Neuronal stem cell (in vitro differentiated cells): ENCODE data around the gene UPF2.

Experiments
- DNase-seq: peaks from one replicate; pipeline ENCODE4 v3.0.0-alpha.2; 2013; ENCODE audit warnings: low spot score
- H2AFZ ChIP-seq: one replicate; pipeline ENCODE4 v1.6.1; 2013; ENCODE audit warnings: mild to moderate bottlenecking, low read length, inconsistent platforms
- H2AK5ac ChIP-seq: 2 replicates; pipeline ENCODE4 v1.6.1; 2013; ENCODE audit warnings: low read depth, mild to moderate bottlenecking, inconsistent platforms, low read length, moderate library complexity, mixed read lengths
- H2BK120ac ChIP-seq: 2 replicates; pipeline ENCODE4 v1.6.1; 2013; ENCODE audit warnings: low read depth, mild to moderate bottlenecking, inconsistent platforms, low read length, moderate library complexity, mixed read lengths
- H2BK12ac ChIP-seq: one replicate; pipeline ENCODE4 v1.6.1; 2013; ENCODE audit warnings: low read length, inconsistent platforms
- H2BK15ac ChIP-seq: 2 replicates; pipeline ENCODE4 v1.6.1; 2013; ENCODE audit warnings: mild to moderate bottlenecking, low read length, inconsistent platforms, mixed read lengths
- H2BK5ac ChIP-seq: one replicate; pipeline ENCODE4 v1.6.1; 2013; ENCODE audit warnings: inconsistent platforms, mild to moderate bottlenecking, low read length, moderate library complexity
- H3K14ac ChIP-seq: one replicate; pipeline ENCODE4 v1.6.1; 2013; ENCODE audit warnings: low read length, inconsistent platforms
- H3K18ac ChIP-seq: 2 replicates; pipeline ENCODE4 v1.6.1; 2013; ENCODE audit warnings: low read length, inconsistent platforms
- H3K23ac ChIP-seq: 2 replicates; pipeline ENCODE4 v1.6.1; 2013; ENCODE audit warnings: low read depth, mild to moderate bottlenecking, mixed read lengths, low read length, inconsistent platforms; ENCODE audit not compliant: poor library complexity
- H3K27ac ChIP-seq: replicated peaks from 3 replicates; pipeline ENCODE4 v1.5.1; 2013; ENCODE audit warnings: low read length, inconsistent platforms
- H3K27me3 ChIP-seq, 3 experiments: 2 replicates each; pipeline ENCODE4 v1.6.1; 2013; ENCODE audit warnings: low read length in 3 of 3, mild to moderate bottlenecking in 2 of 3, inconsistent platforms in 1 of 3, low read depth in 1 of 3, mixed read lengths in 1 of 3, moderate library complexity in 1 of 3; ENCODE audit not compliant: control insufficient read depth in 3 of 3, insufficient read depth in 3 of 3
- H3K36me3 ChIP-seq, 2 donors: replicated peaks in 1 of 2; 2 replicates each; pipeline ENCODE4 v1.6.1; 2013; ENCODE audit warnings: low read length in 2 of 2; ENCODE audit not compliant: control insufficient read depth in 2 of 2, insufficient read depth in 2 of 2
- H3K4ac ChIP-seq: 2 replicates; pipeline ENCODE4 v1.6.1; 2013; ENCODE audit warnings: inconsistent platforms, mild to moderate bottlenecking, low read length, moderate library complexity
- H3K4me1 ChIP-seq, 2 donors: 1 replicate in 1 of 2; 2 replicates in 1 of 2; pipeline ENCODE4 v1.6.1; 2013; ENCODE audit warnings: low read length in 2 of 2, low read depth in 1 of 2; ENCODE audit not compliant: control insufficient read depth in 2 of 2, insufficient read depth in 1 of 2
- H3K4me2 ChIP-seq: one replicate; pipeline ENCODE4 v1.6.1; 2013; ENCODE audit warnings: mild to moderate bottlenecking, low read length, inconsistent platforms; ENCODE audit not compliant: insufficient read depth, poor library complexity, severe bottlenecking
- H3K4me3 ChIP-seq, 2 donors: 2 replicates each; pipeline ENCODE4 v1.5.1; 2013; ENCODE audit warnings: low read length in 2 of 2, mild to moderate bottlenecking in 2 of 2, inconsistent platforms in 1 of 2, moderate library complexity in 1 of 2
- H3K79me1 ChIP-seq: one replicate; pipeline ENCODE4 v1.6.1; 2013; ENCODE audit warnings: low read depth, mild to moderate bottlenecking, inconsistent platforms, low read length, moderate library complexity
- H3K9ac ChIP-seq: one replicate; pipeline ENCODE4 v1.6.1; 2013; ENCODE audit warnings: mild to moderate bottlenecking, low read depth, low read length, inconsistent platforms; ENCODE audit not compliant: poor library complexity
- H3K9me3 ChIP-seq, 2 donors: replicated peaks in 1 of 2; 2 replicates each; pipeline versions ENCODE3 to v1.6.1; 2013; ENCODE audit warnings: low read length in 2 of 2, mild to moderate bottlenecking in 2 of 2, inconsistent platforms in 1 of 2, low read depth in 1 of 2, mixed read lengths in 1 of 2, moderate library complexity in 1 of 2; ENCODE audit not compliant: control insufficient read depth in 2 of 2, insufficient read depth in 1 of 2
- H4K8ac ChIP-seq: one replicate; pipeline ENCODE4 v1.6.1; 2013; ENCODE audit warnings: low read depth, mild to moderate bottlenecking, inconsistent platforms, low read length, moderate library complexity
- H4K91ac ChIP-seq: one replicate; pipeline ENCODE4 v1.6.1; 2013; ENCODE audit warnings: low read length, low read depth, mild to moderate bottlenecking, inconsistent platforms; ENCODE audit not compliant: poor library complexity
- WGBS, 2 donors: extraction: QIAGEN DNeasy Blood & Tissue Kit; methylation state at CpG; one replicate each; pipeline ENCODE4 v1.1.7; 2013; ENCODE audit warnings: missing lambda C conversion rate in 2 of 2, mixed read lengths in 1 of 2; ENCODE audit not compliant: insufficient read length in 2 of 2, insufficient replicate concordance in 1 of 2; ENCODE audit errors: extremely low coverage in 2 of 2; 5-methylcytosine and 5-hydroxymethylcytosine counted together

The UPF2 gene

DNA sequence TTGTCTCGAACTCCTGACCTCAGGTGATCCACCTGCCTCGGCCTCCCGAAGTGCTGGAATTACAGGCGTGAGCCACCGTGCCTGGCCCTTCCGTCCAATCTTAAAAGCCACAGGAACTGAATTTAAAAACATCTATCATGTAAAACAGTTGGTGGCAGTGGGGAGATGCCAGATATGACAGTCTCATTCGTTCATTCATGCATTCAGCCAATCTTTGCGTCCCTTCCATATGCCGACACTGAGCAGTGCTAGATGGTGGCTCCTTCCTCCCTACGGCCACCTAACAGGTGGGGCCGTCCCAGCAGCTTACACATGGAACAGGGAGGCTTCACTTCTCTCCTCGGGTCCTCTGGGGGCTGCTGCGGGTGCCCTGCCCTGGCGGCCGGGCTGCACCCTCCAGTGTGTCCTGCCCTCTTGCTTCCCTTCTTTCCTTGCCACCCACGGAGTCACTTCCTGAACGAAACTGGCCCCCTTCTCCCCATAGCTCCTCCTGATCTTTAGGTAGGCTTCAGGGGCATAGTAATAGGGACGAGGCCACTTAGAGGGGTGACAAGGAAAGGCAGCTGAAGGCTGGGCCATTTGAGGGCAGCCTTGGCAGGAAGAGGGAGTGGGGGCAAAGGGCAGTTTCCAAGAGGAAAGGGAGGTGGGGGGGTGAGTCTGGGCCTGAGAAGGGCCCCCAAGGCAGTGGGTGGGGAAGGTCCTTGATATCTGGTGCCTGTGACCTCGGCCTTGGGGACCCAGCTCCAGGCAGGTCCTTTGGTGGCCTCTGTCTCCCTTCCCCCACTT, 165.6 kb downstream of the UPF2 start:
- Histone ChIP-seq H2BK15ac (peak overlapping the region; percentile 99), H3K4me3 (no peak overlapping the region), H3K36me3 (no peaks in the 10 kb centered on the region), H4K91ac (peak overlapping the region; percentile 27), H4K8ac (no peak overlapping the region), H3K9ac (no peak overlapping the region), H2BK12ac (no peak overlapping the region), H3K9me3 (no peaks in the 10 kb centered on the region), H3K4me2 (no peak overlapping the region), H2BK5ac (peak overlapping the region; percentile 70), H3K4me1 (peaks cover 18 to 20% of the 10 kb centered on the region in 2 donors), H3K14ac (peak overlapping the region; percentile 95), H2BK120ac (peak overlapping the region; percentile 44), H3K23ac (peak overlapping the region; percentile 10), H3K79me1 (no peaks in the 10 kb centered on the region), H3K18ac (peak overlapping the region; percentile 92), H2AK5ac (peak overlapping the region; percentile 96), H3K27ac (no peak overlapping the region), H3K4ac (peak overlapping the region; percentile 59), H2AFZ (peak overlapping the region; percentile 57), H3K27me3 (no peaks in the 10 kb centered on the region)
- no CpG with 5 or more reads among the region's 19 CpGs for WGBS, 2 donors
- DNase-seq: no peak

DNA sequence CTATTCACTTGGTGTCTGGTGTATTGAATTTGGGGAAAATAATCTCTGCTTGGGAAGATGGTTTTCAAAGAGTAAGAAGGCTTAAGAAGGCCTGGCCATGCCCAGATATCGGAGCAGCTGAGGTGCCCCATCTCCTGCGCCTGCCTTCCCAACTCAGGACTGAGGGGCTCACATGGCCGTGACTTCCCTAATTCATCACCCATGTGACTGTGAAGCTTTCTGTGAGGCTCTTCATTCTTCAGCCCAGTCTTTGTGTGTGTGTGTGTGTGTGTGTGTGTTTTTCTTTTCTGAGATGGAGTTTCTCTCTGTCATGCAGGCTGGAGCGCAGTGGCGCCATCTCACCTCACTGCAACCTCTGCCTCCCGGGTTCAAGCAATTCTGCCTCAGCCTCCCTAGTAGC, 166.3 kb downstream of the UPF2 start:
- H4K8ac ChIP-seq: no peak overlapping the region
- peak overlapping the region; percentile 65 for H3K18ac ChIP-seq
- no peaks in the 10 kb centered on the region for H3K36me3 ChIP-seq
- peak overlapping the region; percentile 97 for H2BK5ac ChIP-seq
- no peak overlapping the region for H3K23ac ChIP-seq
- H3K4me2 ChIP-seq: no peak overlapping the region
- no peak overlapping the region for H3K14ac ChIP-seq
- no peak overlapping the region for H3K4me3 ChIP-seq
- H3K27me3 ChIP-seq: no peaks in the 10 kb centered on the region
- peak overlapping the region; percentile 81 for H2AFZ ChIP-seq
- peaks cover 18 to 24% of the 10 kb centered on the region in 2 donors for H3K4me1 ChIP-seq
- peak overlapping the region; percentile 67 for H2BK12ac ChIP-seq
- H3K79me1 ChIP-seq: no peaks in the 10 kb centered on the region
- peak overlapping the region; percentile 73 for H2AK5ac ChIP-seq
- H4K91ac ChIP-seq: peak overlapping the region; percentile 9
- H3K9me3 ChIP-seq: no peaks in the 10 kb centered on the region
- H2BK120ac ChIP-seq: no peak overlapping the region
- no peak overlapping the region for H3K4ac ChIP-seq
- WGBS, 2 donors: no CpG with 5 or more reads among the region's 6 CpGs
- peak overlapping the region; percentile 96 for H2BK15ac ChIP-seq
- no peak for DNase-seq
- H3K9ac ChIP-seq: no peak overlapping the region
- H3K27ac ChIP-seq: no peak overlapping the region

DNA sequence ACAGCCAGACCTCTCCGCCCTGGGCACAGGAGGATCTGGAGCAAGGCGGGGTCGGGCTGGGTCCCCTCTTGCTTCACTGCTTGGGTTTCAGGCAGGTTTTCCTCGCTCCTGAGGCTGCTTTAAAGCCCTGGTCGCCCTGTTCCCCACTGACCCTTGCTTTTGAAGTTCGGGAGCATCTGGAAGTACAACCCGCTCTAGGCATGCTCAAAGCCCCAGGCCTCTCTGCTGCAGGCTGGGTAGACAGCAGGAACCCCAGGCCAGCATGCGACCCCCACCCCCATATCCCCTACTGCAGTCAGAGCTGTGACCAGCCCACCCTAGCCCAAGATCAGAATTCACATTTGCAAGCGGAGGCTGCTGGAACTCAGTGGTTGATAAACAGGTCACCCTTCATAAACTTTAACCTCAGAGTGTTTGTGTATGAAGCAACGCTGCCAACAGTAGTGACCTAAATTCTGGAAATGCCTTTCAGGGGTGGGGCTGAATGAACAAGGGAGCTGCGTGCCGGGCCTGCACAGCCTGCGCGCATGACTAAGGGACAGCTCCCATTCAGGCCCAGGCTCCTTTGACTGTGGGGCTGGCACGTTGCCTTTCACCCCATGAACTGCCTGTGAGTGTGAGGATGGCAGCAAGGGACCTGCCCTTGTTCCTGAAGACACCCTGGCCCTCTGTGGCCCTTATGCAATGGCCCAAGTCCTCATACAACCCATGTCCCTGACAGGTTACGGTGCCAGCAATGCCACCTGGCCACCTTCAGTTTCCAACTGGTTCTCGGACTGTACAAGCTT, 166.9 kb downstream of the UPF2 start:
- DNase-seq: no peak
- peak overlapping the region; percentile 49 for H3K14ac ChIP-seq
- peak overlapping the region; percentile 47 for H3K23ac ChIP-seq
- H3K4me3 ChIP-seq: no peak overlapping the region
- H3K4me1 ChIP-seq: peaks cover 18 to 25% of the 10 kb centered on the region in 2 donors
- no peak overlapping the region for H3K4me2 ChIP-seq
- no peaks in the 10 kb centered on the region for H3K36me3 ChIP-seq
- no peaks in the 10 kb centered on the region for H3K27me3 ChIP-seq
- peak overlapping the region; percentile 67 for H2BK12ac ChIP-seq
- H2BK5ac ChIP-seq: peak overlapping the region; percentile 97
- H2BK120ac ChIP-seq: peak overlapping the region; percentile 52
- no peaks in the 10 kb centered on the region for H3K9me3 ChIP-seq
- H3K9ac ChIP-seq: peak overlapping the region; percentile 65
- H2AFZ ChIP-seq: peak overlapping the region; percentile 81
- H4K91ac ChIP-seq: peak overlapping the region; percentile 73
- H3K4ac ChIP-seq: peak overlapping the region; percentile 30
- no peaks in the 10 kb centered on the region for H3K79me1 ChIP-seq
- peak overlapping the region; percentile 70 for H4K8ac ChIP-seq
- WGBS, 2 donors: no CpG with 5 or more reads among the region's 17 CpGs
- peak overlapping the region; percentile 73 for H2AK5ac ChIP-seq
- peak overlapping the region; percentile 96 for H2BK15ac ChIP-seq
- peak overlapping the region; percentile 97 for H3K18ac ChIP-seq
- peak overlapping the region; percentile 86 for H3K27ac ChIP-seq
